Upper lobe of right lung (tissue), 1 donor: Measurements from ENCODE around the gene CDH7. TPM values are rescaled to one million over a fixed set of nuclear protein-coding genes. Genes with fewer than 3 reads are reported as not detected.

Experiments
- ATAC-seq: fragments of 200-7000 bp; cut with Tn5 transposase; one replicate; pipeline ENCODE4 v1.9.1; 2020; ENCODE audit warnings: mild to moderate bottlenecking, moderate library complexity
- DNase-seq: peaks from one replicate; pipeline ENCODE4 v3.0.0-alpha.2; 2020
- H3K27ac ChIP-seq: fragments of 200-600 bp; one replicate; pipeline ENCODE4 v1.8.0; 2022
- H3K27me3 ChIP-seq: fragments of 200-600 bp; one replicate; pipeline ENCODE4 v1.8.0; 2022; ENCODE audit warnings: mild to moderate bottlenecking
- H3K36me3 ChIP-seq: fragments of 200-600 bp; one replicate; pipeline ENCODE4 v1.8.0; 2022
- H3K4me1 ChIP-seq: fragments of 200-600 bp; one replicate; pipeline ENCODE4 v1.8.0; 2022
- H3K4me3 ChIP-seq: fragments of 200-600 bp; one replicate; pipeline ENCODE4 v1.8.0; 2022; ENCODE audit warnings: mild to moderate bottlenecking
- H3K9me3 ChIP-seq: fragments of 200-600 bp; one replicate; pipeline ENCODE4 v1.8.0; 2022
- CTCF ChIP-seq: fragments of 200-600 bp; IDR thresholded peaks from one replicate; pipeline ENCODE4 v1.8.0; 2022; ENCODE audit warnings: antibody characterized with exemption
- intact Hi-C: fragments of 100-400 bp; cut with DNase I; formaldehyde crosslinking; loops from one replicate; pipeline ENCODE4 v1.11.0; 2022
- total RNA-seq: library from RNA; stranded (reverse); fragmentation: NEBNext Ultra II Directional; extraction: Animal tissue kit (Norgen Biotek cat#: 25700); gene quantifications from one replicate; pipeline ENCODE4 v1.2.1, GENCODE V29; 2021
- donor health status: DM: no; HTN: yes; CAD: no; lungs with severe emphysema.

The CDH7 gene
- total RNA-seq, 1 donor from 2014 or later = not detected

DNA sequence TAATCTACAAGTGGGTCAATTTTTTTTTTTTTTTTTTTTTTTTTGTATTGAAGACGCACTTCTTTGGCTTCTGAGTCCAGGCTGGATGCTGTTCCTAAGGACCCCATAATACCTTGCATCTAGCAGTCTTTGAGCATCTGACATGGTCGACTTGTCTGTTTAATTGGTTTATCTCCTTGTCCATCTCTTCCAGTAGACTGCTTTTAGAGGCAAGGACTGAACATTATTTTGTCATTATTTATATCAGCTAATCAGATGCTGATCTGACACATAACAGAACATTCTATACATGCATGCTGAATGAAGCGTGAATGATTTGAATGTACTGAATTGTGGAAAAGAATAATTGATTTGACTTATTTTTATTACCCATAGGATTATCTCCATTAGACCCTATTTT lies 118.7 kb downstream of the CDH7 start:
- intact Hi-C loops = no loop called here
- Histone ChIP-seq H3K4me1 (no peaks in the 10 kb centered on the region), H3K36me3 (no peaks in the 10 kb centered on the region), H3K9me3 (no peaks in the 10 kb centered on the region), H3K27ac (no peak overlapping the region), H3K27me3 (no peaks in the 10 kb centered on the region), H3K4me3 (no peak overlapping the region)
- DNase-seq (no peak), ATAC-seq (no peak)
- TF ChIP-seq CTCF = no peak

- intact Hi-C loops = no loop called here
- TF ChIP-seq CTCF = no peak
- H3K36me3 ChIP-seq = no peaks in the 10 kb centered on the region
- H3K27ac ChIP-seq = no peak overlapping the region
- no peak overlapping the region for H3K4me3 ChIP-seq
- no peaks in the 10 kb centered on the region for H3K4me1 ChIP-seq
- ATAC-seq (no peak), DNase-seq (no peak)
- no peaks in the 10 kb centered on the region for H3K27me3 ChIP-seq
- no peaks in the 10 kb centered on the region for H3K9me3 ChIP-seq
Measured at GRCh38 chr18:65876310-65876709, 125.5 kb downstream of the CDH7 start.

- no peak for ATAC-seq
- Histone ChIP-seq H3K4me1 (no peaks in the 10 kb centered on the region), H3K27me3 (no peaks in the 10 kb centered on the region), H3K27ac (no peak overlapping the region), H3K9me3 (no peaks in the 10 kb centered on the region), H3K4me3 (no peak overlapping the region), H3K36me3 (no peaks in the 10 kb centered on the region)
- TF ChIP-seq CTCF = no peak
- intact Hi-C loops = no loop called here
- no peak for DNase-seq
Measured at GRCh38 chr18:65897292-65897691, 146.5 kb downstream of the CDH7 start.

- H3K9me3 ChIP-seq = no peaks in the 10 kb centered on the region
- no peaks in the 10 kb centered on the region for H3K27me3 ChIP-seq
- intact Hi-C loops = no loop called here
- H3K36me3 ChIP-seq = no peaks in the 10 kb centered on the region
- DNase-seq = no peak
- H3K4me3 ChIP-seq = no peak overlapping the region
- H3K27ac ChIP-seq = no peak overlapping the region
- no peaks in the 10 kb centered on the region for H3K4me1 ChIP-seq
- ATAC-seq = no peak
- TF ChIP-seq CTCF = no peak
Measured at GRCh38 chr18:65901522-65901921, 150.7 kb downstream of the CDH7 start.

DNA sequence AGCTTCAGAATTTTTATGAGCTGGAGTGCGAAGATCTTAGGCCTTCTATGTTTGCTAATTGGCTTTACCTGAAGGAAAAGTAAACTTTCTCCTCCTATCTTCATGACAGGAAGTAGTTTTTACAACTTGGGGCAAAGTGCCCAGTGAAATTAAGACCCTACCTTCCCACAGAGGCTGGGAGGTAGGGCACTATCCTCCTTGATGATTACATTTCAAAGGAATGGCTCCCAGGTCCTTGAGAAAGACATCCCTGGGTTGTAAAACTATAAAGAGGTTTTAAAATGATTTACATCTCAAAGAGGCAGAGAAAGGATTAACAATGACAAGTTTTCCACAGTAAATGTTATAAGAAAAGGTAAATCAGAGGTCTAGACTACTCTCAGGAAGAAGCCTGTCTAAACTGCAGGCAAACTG lies 155.8 kb downstream of the CDH7 start:
- DNase-seq = no peak
- no peak for TF ChIP-seq CTCF
- no peaks in the 10 kb centered on the region for H3K9me3 ChIP-seq
- no peak overlapping the region for H3K4me3 ChIP-seq
- intact Hi-C loops = no loop called here
- no peaks in the 10 kb centered on the region for H3K36me3 ChIP-seq
- H3K27me3 ChIP-seq = no peaks in the 10 kb centered on the region
- no peak overlapping the region for H3K27ac ChIP-seq
- no peaks in the 10 kb centered on the region for H3K4me1 ChIP-seq
- ATAC-seq = no peak

- no peaks in the 10 kb centered on the region for H3K9me3 ChIP-seq
- H3K4me1 ChIP-seq = no peaks in the 10 kb centered on the region
- intact Hi-C loops = no loop called here
- no peaks in the 10 kb centered on the region for H3K27me3 ChIP-seq
- ATAC-seq (no peak), DNase-seq (no peak)
- no peaks in the 10 kb centered on the region for H3K36me3 ChIP-seq
- H3K4me3 ChIP-seq = no peak overlapping the region
- no peak for TF ChIP-seq CTCF
- no peak overlapping the region for H3K27ac ChIP-seq
Measured at GRCh38 chr18:65907281-65907680, 156.5 kb downstream of the CDH7 start.
